ENCODE measurements around the gene FMN1.

DNA sequence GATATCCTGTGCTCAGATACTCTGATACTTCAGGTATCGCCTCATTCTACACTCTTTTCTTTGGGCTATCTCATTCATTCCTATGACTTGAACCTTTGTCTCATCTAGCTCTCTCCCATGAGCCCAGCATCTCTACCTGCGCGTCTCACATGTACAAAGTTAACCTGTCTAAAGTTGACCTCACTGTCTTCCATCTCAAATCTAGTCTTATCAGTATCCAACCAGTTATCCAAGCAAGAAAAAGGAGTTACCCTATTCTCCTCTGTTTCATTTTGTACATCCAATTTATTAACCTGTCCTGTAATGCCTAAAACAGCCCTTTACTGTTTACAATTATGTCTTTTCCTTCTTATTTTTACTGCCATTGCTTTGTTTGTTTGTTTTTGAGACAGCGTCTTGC, 342.5 kb downstream of the FMN1 start:
- TF ChIP-seq, protein P1, sequence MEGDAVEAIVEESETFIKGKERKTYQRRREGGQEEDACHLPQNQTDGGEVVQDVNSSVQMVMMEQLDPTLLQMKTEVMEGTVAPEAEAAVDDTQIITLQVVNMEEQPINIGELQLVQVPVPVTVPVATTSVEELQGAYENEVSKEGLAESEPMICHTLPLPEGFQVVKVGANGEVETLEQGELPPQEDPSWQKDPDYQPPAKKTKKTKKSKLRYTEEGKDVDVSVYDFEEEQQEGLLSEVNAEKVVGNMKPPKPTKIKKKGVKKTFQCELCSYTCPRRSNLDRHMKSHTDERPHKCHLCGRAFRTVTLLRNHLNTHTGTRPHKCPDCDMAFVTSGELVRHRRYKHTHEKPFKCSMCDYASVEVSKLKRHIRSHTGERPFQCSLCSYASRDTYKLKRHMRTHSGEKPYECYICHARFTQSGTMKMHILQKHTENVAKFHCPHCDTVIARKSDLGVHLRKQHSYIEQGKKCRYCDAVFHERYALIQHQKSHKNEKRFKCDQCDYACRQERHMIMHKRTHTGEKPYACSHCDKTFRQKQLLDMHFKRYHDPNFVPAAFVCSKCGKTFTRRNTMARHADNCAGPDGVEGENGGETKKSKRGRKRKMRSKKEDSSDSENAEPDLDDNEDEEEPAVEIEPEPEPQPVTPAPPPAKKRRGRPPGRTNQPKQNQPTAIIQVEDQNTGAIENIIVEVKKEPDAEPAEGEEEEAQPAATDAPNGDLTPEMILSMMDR (IDR thresholded peaks at IDR 0.05): no peak
- TF ChIP-seq, protein P2, sequence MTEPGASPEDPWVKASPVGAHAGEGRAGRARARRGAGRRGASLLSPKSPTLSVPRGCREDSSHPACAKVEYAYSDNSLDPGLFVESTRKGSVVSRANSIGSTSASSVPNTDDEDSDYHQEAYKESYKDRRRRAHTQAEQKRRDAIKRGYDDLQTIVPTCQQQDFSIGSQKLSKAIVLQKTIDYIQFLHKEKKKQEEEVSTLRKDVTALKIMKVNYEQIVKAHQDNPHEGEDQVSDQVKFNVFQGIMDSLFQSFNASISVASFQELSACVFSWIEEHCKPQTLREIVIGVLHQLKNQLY (CRISPR knock-in tag; IDR thresholded peaks at IDR 0.05): no peak
- no peak for TF ChIP-seq ATF1 (CRISPR knock-in tag; IDR thresholded peaks at IDR 0.05)
- no peak for TF ChIP-seq NFYB (CRISPR knock-in tag; conservative IDR thresholded peaks at IDR 0.05; ENCODE audit: low read depth)
- TF ChIP-seq GRHL2 (CRISPR knock-in tag; IDR thresholded peaks at IDR 0.05; ENCODE audit: insufficient replicate concordance, severe bottlenecking): no peak
